ENCODE results near the gene NOL8. TPM values are rescaled to one million over a fixed set of nuclear protein-coding genes. Genes with fewer than 3 reads are reported as not detected.

The NOL8 gene
- total RNA-seq, 1 donor from 2014 or later, result 78.4 TPM

DNA sequence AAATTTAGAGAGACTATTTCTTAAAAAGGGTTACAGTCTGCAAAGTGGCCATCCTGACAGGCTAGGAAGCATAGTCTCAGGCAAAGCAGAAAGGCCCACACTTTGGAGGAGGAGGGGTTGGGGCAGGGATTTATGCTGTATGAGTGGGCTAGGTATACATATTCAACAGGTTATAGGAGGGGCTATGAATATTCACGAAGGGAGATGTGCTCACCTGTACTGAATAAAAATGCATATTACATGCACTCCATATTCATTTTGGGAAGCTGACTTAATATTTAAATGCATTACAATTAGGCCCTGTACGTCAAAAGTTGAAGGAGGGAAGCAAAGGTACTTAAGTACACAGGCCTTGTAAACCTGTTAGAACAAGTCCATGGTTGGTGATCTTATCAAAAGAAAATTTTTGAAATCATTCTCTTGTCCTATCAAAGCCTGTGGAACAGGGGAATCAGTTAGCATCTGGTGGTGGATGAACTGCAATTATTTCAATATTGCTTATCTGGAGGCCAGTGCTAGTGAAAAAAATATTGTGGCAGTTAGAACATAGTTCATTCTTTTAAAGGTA, 2.2 kb upstream of the NOL8 start:
- Mint-ChIP-seq H3K9me3 (no peaks in the 10 kb centered on the region), H3K27ac (no peak overlapping the region), H3K36me3 (ENCODE audit: low read depth) (peaks cover 23% of the 10 kb centered on the region), H3K27me3 (no peaks in the 10 kb centered on the region), H3K4me1 (peaks cover 27% of the 10 kb centered on the region), H3K4me3 (peak overlapping the region; percentile 17)
- ChIA-PET CTCF (no interaction called here), POLR2A (no interaction called here)
- TF ChIP-seq, protein P1, sequence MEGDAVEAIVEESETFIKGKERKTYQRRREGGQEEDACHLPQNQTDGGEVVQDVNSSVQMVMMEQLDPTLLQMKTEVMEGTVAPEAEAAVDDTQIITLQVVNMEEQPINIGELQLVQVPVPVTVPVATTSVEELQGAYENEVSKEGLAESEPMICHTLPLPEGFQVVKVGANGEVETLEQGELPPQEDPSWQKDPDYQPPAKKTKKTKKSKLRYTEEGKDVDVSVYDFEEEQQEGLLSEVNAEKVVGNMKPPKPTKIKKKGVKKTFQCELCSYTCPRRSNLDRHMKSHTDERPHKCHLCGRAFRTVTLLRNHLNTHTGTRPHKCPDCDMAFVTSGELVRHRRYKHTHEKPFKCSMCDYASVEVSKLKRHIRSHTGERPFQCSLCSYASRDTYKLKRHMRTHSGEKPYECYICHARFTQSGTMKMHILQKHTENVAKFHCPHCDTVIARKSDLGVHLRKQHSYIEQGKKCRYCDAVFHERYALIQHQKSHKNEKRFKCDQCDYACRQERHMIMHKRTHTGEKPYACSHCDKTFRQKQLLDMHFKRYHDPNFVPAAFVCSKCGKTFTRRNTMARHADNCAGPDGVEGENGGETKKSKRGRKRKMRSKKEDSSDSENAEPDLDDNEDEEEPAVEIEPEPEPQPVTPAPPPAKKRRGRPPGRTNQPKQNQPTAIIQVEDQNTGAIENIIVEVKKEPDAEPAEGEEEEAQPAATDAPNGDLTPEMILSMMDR (IDR thresholded peaks at IDR 0.05), result no peak
- no peak for DNase-seq
- intact Hi-C loops (cut with micrococcal nuclease), result loop anchor here (10.0 kb wide), 3 partner anchors 477 to 613 kb away; partner anchors contain the start of gene ZNF484
- ATAC-seq (ENCODE audit: low read depth), result no peak

DNA sequence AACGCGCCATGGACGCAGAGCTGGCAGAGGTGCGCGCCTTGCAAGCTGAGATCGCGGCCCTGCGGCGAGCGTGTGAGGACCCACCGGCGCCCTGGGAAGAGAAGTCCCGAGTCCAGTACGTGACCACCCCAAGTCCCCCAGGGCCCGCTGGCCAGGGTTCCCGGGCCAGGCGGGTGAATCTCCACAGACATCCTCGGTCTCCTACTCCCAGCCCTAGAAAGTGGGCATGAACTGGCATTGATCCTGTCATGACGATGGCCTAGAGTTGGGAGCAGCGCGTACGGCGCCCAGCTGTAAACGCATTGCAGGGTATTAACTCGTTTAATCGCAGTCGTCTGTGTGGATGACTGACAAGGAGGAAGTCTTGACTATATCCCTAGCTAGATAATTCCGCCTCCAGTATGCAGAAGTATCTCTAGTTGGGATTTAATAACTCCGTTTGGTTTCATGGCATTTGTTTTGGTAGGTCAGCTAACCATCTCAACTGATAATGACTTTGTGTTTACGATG, 896 bp upstream of the NOL8 start:
- ATAC-seq (ENCODE audit: low read depth) (peak; percentile 1), DNase-seq (no peak)
- peak overlapping the region; percentile 98 for H3K27ac Mint-ChIP-seq
- intact Hi-C loops (cut with micrococcal nuclease), result loop anchor here (1.0 to 10.0 kb wide), 9 partner anchors 11 to 611 kb away; partner anchors contain the start of genes IARS1, IPPK, SPTLC1 and ZNF484
- POLR2A ChIA-PET, result interaction anchor here (0.6 to 2.2 kb wide), 7 partner anchors 8 to 438 kb away, joined by 3 to 19 read pairs (median 4); partner anchors contain the start of gene IPPK
- H3K4me1 Mint-ChIP-seq, result peaks cover 27% of the 10 kb centered on the region
- peak overlapping the region; percentile 98 for H3K4me3 Mint-ChIP-seq
- CTCF ChIA-PET, result no interaction called here
- H3K9me3 Mint-ChIP-seq, result no peaks in the 10 kb centered on the region
- no peaks in the 10 kb centered on the region for H3K27me3 Mint-ChIP-seq
- H3K36me3 Mint-ChIP-seq (ENCODE audit: low read depth), result peaks cover 33% of the 10 kb centered on the region
- TF ChIP-seq, protein P1 (IDR thresholded peaks at IDR 0.05), result no peak

DNA sequence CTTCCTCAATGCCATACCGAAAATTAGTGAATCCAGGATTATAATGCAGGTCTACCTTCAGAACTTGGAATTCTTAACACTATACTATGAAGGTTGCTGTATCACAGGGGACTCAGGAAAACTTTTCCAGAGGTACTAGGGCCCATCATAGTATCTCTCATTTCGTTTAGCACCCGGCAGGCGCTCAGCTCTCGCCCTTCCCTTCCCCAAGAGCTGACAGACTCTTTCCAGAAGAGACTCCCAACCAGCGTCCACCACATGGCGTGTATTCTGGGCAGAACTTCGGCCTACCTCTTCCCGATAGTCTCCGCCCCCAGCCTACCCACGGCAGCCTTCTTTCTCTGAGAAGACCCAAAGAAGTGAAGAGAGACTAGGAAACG, 271 bp downstream of the NOL8 start:
- intact Hi-C loops (cut with micrococcal nuclease), result loop anchor here (1.0 to 10.0 kb wide), 10 partner anchors 10 to 610 kb away; partner anchors contain the start of genes IARS1, IPPK, SPTLC1 and ZNF484
- peaks cover 42% of the 10 kb centered on the region for H3K36me3 Mint-ChIP-seq (ENCODE audit: low read depth)
- peaks cover 27% of the 10 kb centered on the region for H3K4me1 Mint-ChIP-seq
- CTCF ChIA-PET, result no interaction called here
- H3K9me3 Mint-ChIP-seq, result no peaks in the 10 kb centered on the region
- TF ChIP-seq, protein P1 (IDR thresholded peaks at IDR 0.05), result no peak
- H3K27me3 Mint-ChIP-seq, result no peaks in the 10 kb centered on the region
- DNase-seq (no peak), ATAC-seq (ENCODE audit: low read depth) (peak; percentile 23)
- H3K27ac Mint-ChIP-seq, result peak overlapping the region; percentile 98
- peak overlapping the region; percentile 98 for H3K4me3 Mint-ChIP-seq
- POLR2A ChIA-PET, result interaction anchor here (1.4 to 2.2 kb wide), 4 partner anchors 26 to 439 kb away, joined by 4 to 19 read pairs (median 8); partner anchors contain the start of gene IPPK

DNA sequence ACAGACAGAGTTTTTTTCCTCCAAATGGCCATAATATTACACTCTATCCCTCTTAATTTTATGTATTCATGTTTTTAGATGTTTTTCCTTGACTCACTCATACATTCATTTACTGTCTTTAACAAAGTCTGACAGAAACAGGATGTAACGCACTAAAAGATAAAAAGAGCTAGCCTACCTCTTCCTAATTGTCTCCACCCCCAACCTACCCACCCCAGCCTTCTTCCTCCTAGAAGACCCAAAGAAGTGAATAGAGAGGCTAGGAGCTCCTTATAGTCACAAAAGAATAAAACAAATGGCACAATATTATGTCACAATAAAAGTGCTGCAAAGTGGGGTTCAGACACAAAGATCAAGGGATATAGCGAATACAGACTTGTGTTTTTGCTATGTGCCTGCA, 719 bp downstream of the NOL8 start:
- no peak for DNase-seq
- Mint-ChIP-seq H3K36me3 (ENCODE audit: low read depth) (peaks cover 45% of the 10 kb centered on the region), H3K27me3 (no peaks in the 10 kb centered on the region), H3K4me3 (peak overlapping the region; percentile 98), H3K9me3 (no peaks in the 10 kb centered on the region), H3K4me1 (peaks cover 27% of the 10 kb centered on the region), H3K27ac (peak overlapping the region; percentile 98)
- POLR2A ChIA-PET, result interaction anchor here (2.2 kb wide), 1 partner anchor 346 kb away, joined by 19 read pairs; the partner anchor contains the start of gene IPPK
- CTCF ChIA-PET, result no interaction called here
- intact Hi-C loops (cut with micrococcal nuclease), result loop anchor here (5.0 to 10.0 kb wide), 4 partner anchors 42 to 610 kb away; partner anchors contain the start of gene ZNF484
- TF ChIP-seq, protein P1 (IDR thresholded peaks at IDR 0.05), result no peak
- ATAC-seq (ENCODE audit: low read depth), result no peak

DNA sequence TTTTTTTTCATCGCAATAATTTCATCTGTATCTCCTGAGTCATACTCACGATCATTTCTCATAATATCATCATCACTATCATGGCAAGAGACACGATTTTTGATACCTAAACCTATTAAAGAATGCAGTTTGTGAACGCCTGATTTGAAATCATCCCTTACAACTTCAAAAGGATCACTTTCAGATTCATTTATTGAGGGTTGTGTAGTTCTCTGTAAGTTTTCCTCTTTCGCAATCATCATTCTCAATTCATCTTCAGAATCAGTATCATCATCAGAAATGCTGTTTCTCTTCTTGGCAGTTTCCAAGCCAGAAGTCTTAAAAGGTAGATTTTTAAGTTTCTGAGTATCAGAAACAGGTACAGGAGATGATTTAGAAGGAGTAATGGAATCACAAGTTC, 9.7 kb downstream of the NOL8 start:
- Mint-ChIP-seq H3K27ac (no peak overlapping the region), H3K27me3 (no peaks in the 10 kb centered on the region), H3K36me3 (ENCODE audit: low read depth) (peaks cover 76% of the 10 kb centered on the region), H3K4me3 (no peak overlapping the region), H3K4me1 (peaks cover 13% of the 10 kb centered on the region), H3K9me3 (no peaks in the 10 kb centered on the region)
- DNase-seq (no peak), ATAC-seq (ENCODE audit: low read depth) (no peak)
- intact Hi-C loops (cut with micrococcal nuclease), result loop anchor here (1.0 kb wide), 1 partner anchor 10 kb away; the partner anchor contains the start of genes CENPP and NOL8
- ChIA-PET POLR2A (no interaction called here), CTCF (no interaction called here)
- TF ChIP-seq, protein P1 (IDR thresholded peaks at IDR 0.05), result no peak
